ENCODE measurements around the gene DHX58.
A peak's percentile ranks its signal among the peaks of the same experiment; 100 is the strongest.

DHX58 gene

GRCh38 chr17:42098730-42099399, 13.6 kb downstream of the DHX58 start:
- DNase-seq (ENCODE audit: low read depth, low spot score), result no peak
- Histone ChIP-seq H3K4me3 (peak overlapping the region; percentile 78), H3K9ac (ENCODE audit: insufficient read length) (no peak overlapping the region), H3K36me3 (ENCODE audit: insufficient read depth, low read length) (no peaks in the 10 kb centered on the region), H3K27ac (no peak overlapping the region), H3K9me3 (ENCODE audit: low read depth, low read length) (no peaks in the 10 kb centered on the region)
- TF ChIP-seq POLR2AphosphoS5 (IDR thresholded peaks at IDR 0.05; ENCODE audit: borderline replicate concordance, low read depth, low read length), result no peak
- no peak for TF ChIP-seq FOXP2 (optimal IDR thresholded peaks at IDR 0.05; ENCODE audit: control extremely low read depth, extremely low read length, insufficient read depth)
- TF ChIP-seq EZH2 (IDR thresholded peaks at IDR 0.05), result no peak

- no peak for DNase-seq (ENCODE audit: low read depth, low spot score)
- Histone ChIP-seq H3K9me3 (ENCODE audit: low read depth, low read length) (no peaks in the 10 kb centered on the region), H3K4me3 (peak within 1 kb of the TSS; percentile 78), H3K9ac (ENCODE audit: insufficient read length) (peak within 1 kb of the TSS; percentile 41), H3K36me3 (ENCODE audit: insufficient read depth, low read length) (no peaks in the 10 kb centered on the region), H3K27ac (no peak within 1 kb of the TSS)
- TF ChIP-seq POLR2AphosphoS5 (IDR thresholded peaks at IDR 0.05; ENCODE audit: borderline replicate concordance, low read depth, low read length) (no peak), FOXP2 (optimal IDR thresholded peaks at IDR 0.05; ENCODE audit: control extremely low read depth, extremely low read length, insufficient read depth) (no peak), EZH2 (IDR thresholded peaks at IDR 0.05) (no peak)
These were observed 14.6 kb downstream of the DHX58 start, which contains the start of gene ZNF385C for GRCh38 chr17:42097691-42098631. TSS of gene ZNF385C (minus strand) at chr17:42098473. CDS start at chr17:42063056, 35,417 bp downstream.

DNA sequence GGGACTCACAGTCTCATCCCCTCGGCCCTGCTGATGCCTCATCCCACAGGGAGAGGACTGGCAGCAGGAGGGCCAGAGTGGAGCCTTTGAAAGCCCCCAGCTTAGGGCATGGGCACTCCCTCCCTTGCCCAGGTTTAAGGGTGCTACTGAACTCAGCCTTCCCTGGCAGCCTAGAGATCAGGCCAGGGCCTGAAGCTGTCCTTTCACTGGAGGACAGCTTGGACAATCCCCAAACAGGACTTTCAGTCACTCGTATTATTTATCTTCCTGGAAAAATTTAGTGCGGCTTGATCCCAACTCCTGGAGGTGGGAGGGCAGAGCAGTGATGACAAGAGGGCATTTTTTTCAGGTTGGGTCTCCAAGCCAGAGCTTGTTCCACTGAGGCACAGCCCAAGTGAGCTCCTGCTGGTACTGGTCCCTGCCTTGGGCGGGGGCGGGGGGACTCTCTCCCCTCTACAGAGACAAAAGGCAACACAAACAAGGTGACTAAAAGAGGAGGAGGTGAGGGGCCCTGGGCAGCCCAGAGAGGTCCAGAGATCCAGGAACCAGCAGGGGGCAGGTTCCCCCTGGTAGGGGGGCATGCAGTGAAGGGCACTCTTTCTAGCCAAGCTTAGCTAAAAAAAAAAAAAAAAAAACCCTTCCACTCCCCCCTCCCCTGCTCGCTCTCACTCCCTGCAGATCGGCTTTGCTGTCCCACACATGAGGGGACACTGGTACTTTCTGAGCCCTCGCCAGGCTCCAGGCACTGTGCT, 16.0 kb downstream of the DHX58 start:
- Histone ChIP-seq H3K9ac (ENCODE audit: insufficient read length) (no peak overlapping the region), H3K9me3 (ENCODE audit: low read depth, low read length) (no peaks in the 10 kb centered on the region), H3K4me3 (no peak overlapping the region), H3K36me3 (ENCODE audit: insufficient read depth, low read length) (no peaks in the 10 kb centered on the region), H3K27ac (no peak overlapping the region)
- no peak for TF ChIP-seq FOXP2 (optimal IDR thresholded peaks at IDR 0.05; ENCODE audit: control extremely low read depth, extremely low read length, insufficient read depth)
- TF ChIP-seq EZH2 (IDR thresholded peaks at IDR 0.05), result no peak
- TF ChIP-seq POLR2AphosphoS5 (IDR thresholded peaks at IDR 0.05; ENCODE audit: borderline replicate concordance, low read depth, low read length), result no peak
- no peak for DNase-seq (ENCODE audit: low read depth, low spot score)

GRCh38 chr17:42094375-42095069, 18.0 kb downstream of the DHX58 start:
- H3K36me3 ChIP-seq (ENCODE audit: insufficient read depth, low read length), result no peaks in the 10 kb centered on the region
- H3K27ac ChIP-seq, result no peak overlapping the region
- DNase-seq (ENCODE audit: low read depth, low spot score), result no peak
- H3K9ac ChIP-seq (ENCODE audit: insufficient read length), result no peak overlapping the region
- no peak for TF ChIP-seq POLR2AphosphoS5 (IDR thresholded peaks at IDR 0.05; ENCODE audit: borderline replicate concordance, low read depth, low read length)
- no peak for TF ChIP-seq EZH2 (IDR thresholded peaks at IDR 0.05)
- no peak for TF ChIP-seq FOXP2 (optimal IDR thresholded peaks at IDR 0.05; ENCODE audit: control extremely low read depth, extremely low read length, insufficient read depth)
- no peak overlapping the region for H3K4me3 ChIP-seq
- H3K9me3 ChIP-seq (ENCODE audit: low read depth, low read length), result no peaks in the 10 kb centered on the region

GRCh38 chr17:42092939-42093338, 19.6 kb downstream of the DHX58 start:
- no peak overlapping the region for H3K4me3 ChIP-seq
- H3K9ac ChIP-seq (ENCODE audit: insufficient read length), result no peak overlapping the region
- DNase-seq (ENCODE audit: low read depth, low spot score), result no peak
- no peak for TF ChIP-seq POLR2AphosphoS5 (IDR thresholded peaks at IDR 0.05; ENCODE audit: borderline replicate concordance, low read depth, low read length)
- TF ChIP-seq EZH2 (IDR thresholded peaks at IDR 0.05), result no peak
- TF ChIP-seq FOXP2 (optimal IDR thresholded peaks at IDR 0.05; ENCODE audit: control extremely low read depth, extremely low read length, insufficient read depth), result no peak
- no peak overlapping the region for H3K27ac ChIP-seq
- no peaks in the 10 kb centered on the region for H3K9me3 ChIP-seq (ENCODE audit: low read depth, low read length)
- no peaks in the 10 kb centered on the region for H3K36me3 ChIP-seq (ENCODE audit: insufficient read depth, low read length)

DNA sequence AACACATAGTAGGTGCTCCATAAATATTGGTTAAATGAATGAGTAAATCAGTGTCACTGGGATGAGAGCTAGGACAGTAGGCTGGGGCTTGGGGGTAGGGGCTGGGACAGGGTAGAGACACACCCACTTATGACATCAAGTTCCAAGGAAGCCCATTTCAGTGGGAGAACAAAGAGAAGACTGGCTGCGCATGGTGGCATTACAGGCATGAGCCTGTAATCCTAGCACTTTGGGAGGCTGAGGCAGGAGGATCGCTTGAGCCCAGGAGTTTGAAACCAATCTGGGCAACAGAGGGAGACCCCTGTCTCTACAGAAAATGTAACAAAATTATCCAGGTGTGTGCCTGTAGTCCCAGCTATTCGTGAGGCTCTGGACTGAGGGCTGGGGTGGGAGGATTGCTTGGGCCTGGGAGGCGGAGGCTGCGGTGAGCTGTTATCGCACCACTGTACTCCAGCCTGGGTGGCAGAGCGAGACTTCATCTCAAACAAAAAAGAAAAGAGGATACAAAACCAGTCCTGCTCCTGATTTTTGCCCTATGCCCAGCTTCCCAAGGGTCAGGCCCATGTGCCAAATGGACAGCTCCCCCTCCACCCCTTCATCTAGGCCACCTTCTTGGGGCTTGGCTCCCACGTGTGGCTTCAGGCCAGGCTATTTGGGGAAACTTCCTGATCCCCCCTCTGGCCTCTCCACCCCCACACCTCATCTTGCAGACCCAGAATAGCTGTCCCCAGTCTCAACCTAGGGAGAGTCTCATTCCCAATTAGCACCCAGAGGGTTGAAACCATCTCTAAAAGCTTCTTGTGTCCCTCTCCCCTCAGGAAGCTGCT, 21.3 kb downstream of the DHX58 start:
- H3K4me3 ChIP-seq, result no peak overlapping the region
- H3K9me3 ChIP-seq (ENCODE audit: low read depth, low read length), result no peaks in the 10 kb centered on the region
- no peak overlapping the region for H3K9ac ChIP-seq (ENCODE audit: insufficient read length)
- no peaks in the 10 kb centered on the region for H3K36me3 ChIP-seq (ENCODE audit: insufficient read depth, low read length)
- TF ChIP-seq FOXP2 (optimal IDR thresholded peaks at IDR 0.05; ENCODE audit: control extremely low read depth, extremely low read length, insufficient read depth) (no peak), POLR2AphosphoS5 (IDR thresholded peaks at IDR 0.05; ENCODE audit: borderline replicate concordance, low read depth, low read length) (no peak), EZH2 (IDR thresholded peaks at IDR 0.05) (no peak)
- DNase-seq (ENCODE audit: low read depth, low spot score), result no peak
- no peak overlapping the region for H3K27ac ChIP-seq

DNA sequence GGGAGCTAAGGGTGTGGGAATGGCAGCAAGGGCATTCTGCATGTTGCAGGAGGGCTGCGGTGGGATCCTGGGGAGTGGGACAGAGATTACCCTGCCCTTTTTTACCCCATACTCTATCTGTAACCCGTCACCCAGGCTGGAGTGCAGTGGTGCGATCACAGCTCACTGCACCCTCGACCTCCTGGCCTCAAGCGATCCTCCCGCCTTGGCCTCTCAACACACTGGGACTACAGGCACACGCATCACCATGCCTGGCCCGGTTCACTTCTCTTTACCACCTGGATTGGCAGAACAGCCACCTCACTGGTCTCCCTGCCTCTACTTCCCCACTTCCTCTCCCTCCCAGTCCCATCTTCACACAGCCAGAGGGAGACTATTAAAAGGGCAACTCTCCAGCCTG, 23.8 kb downstream of the DHX58 start:
- Histone ChIP-seq H3K36me3 (ENCODE audit: insufficient read depth, low read length) (no peaks in the 10 kb centered on the region), H3K27ac (no peak overlapping the region), H3K9me3 (ENCODE audit: low read depth, low read length) (no peaks in the 10 kb centered on the region), H3K9ac (ENCODE audit: insufficient read length) (no peak overlapping the region), H3K4me3 (no peak overlapping the region)
- no peak for DNase-seq (ENCODE audit: low read depth, low spot score)
- TF ChIP-seq POLR2AphosphoS5 (IDR thresholded peaks at IDR 0.05; ENCODE audit: borderline replicate concordance, low read depth, low read length), result no peak
- TF ChIP-seq EZH2 (IDR thresholded peaks at IDR 0.05), result no peak
- no peak for TF ChIP-seq FOXP2 (optimal IDR thresholded peaks at IDR 0.05; ENCODE audit: control extremely low read depth, extremely low read length, insufficient read depth)

Data from SK-N-MC (cell line).